ENCODE measurements around the gene BPI.
"Not testable (repeated sequence)": the region's sequence is repeated elsewhere in the genome, so short reads cannot be mapped to it uniquely, and the experiment has no call there.

Gene BPI

GRCh38 chr20:38278763-38279162 lies 25.2 kb upstream of the BPI start:
- no peak for DNase-seq

DNA sequence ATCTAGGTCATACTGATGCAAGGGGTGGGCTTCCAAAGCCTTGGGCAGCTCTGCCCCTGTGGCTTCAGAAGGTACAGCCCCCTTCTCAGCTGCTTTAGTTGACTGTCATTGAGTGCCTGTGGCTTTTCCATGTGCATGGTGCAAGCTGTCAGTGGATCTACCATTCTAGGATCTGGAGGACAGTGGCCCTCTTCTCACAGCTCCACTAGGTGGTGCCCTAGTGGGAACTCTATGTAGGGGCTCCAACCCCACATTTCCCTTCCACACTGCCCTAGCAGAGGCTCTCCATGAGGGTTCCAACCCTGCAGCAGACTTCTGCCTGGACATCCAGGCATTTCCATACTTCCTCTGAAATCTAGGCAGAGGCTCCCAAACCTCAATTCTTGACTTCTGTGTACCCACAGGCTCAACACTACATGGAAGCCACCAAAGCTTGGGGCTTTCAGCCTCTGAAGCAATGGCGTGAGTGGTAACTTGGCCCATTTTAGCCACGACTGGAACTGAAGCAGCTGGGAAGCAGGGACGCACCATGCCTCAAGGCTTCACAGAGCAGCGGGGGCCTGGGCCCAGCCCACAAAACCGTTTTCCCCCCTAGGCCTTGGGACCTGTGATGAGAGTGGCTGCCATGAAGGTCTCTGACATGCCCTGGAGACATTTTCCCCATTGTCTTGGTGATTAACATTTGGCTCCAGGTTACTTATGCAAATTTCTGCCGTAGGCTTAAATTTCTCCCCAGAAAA lies 22.6 kb upstream of the BPI start:
- not testable (repeated sequence) for DNase-seq

- DNase-seq: no peak
Observed at GRCh38 chr20:38283236-38283635, 20.7 kb upstream of the BPI start.

- not testable (repeated sequence) for DNase-seq
Observed at GRCh38 chr20:38284066-38284650, 19.8 kb upstream of the BPI start.

- no peak for DNase-seq
Observed at GRCh38 chr20:38284893-38285444, 19.0 kb upstream of the BPI start.

GRCh38 chr20:38286586-38287531 lies 17.1 kb upstream of the BPI start:
- DNase-seq: no peak

GRCh38 chr20:38290829-38291814 lies 12.8 kb upstream of the BPI start:
- DNase-seq: no peak

- DNase-seq: no peak
Observed at GRCh38 chr20:38291966-38292365, 12.0 kb upstream of the BPI start.

GRCh38 chr20:38293491-38294065 lies 10.4 kb upstream of the BPI start:
- DNase-seq: no peak

DNA sequence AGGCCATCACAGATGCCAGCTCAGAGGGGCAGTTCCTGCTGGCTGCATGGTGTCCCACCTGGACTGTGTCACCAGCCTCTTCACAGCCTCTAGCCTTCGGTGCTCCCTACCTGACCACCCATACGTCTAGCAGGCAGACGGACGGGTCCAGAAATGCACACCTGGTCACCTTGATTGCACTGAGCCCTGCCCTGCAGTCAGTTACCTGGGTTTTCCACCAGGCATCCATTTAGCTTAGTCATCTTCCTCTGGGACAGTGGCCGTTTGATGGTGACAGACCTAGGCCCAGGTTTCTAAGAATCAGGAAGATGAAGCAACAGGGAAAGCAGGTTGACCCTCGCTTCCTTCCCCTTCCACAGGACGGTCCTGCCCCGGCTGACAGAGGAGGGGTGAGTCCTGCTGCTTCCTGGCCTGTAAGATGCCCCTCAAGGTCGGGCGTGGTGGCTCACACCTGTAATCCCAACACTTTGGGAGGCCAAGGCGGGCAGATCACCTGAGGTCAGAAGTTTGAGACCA lies 9.8 kb upstream of the BPI start:
- no peak for DNase-seq

- no peak for DNase-seq
Observed at GRCh38 chr20:38295811-38296210, 8.1 kb upstream of the BPI start.

DNA sequence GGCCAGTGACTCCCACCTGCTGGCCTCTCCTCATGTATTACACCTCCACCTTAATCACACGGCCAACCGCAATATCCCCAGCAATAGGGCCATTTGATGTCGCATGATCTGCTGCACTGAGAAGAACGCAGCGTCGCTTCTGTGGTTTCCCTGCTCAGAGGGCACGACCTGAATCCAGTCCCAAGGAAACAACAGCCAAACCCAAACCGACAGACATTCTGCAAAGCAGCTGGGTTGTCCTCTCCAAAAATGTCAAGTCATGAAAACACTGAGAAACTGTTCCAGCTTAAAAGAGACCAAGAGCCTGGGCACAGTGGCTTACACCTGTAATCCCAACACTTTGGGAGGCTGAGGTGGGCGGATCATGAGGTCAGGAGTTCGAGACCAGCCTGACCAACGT lies 7.5 kb upstream of the BPI start:
- DNase-seq: no peak

GRCh38 chr20:38297916-38298674 lies 5.9 kb upstream of the BPI start:
- no peak for DNase-seq

DNA sequence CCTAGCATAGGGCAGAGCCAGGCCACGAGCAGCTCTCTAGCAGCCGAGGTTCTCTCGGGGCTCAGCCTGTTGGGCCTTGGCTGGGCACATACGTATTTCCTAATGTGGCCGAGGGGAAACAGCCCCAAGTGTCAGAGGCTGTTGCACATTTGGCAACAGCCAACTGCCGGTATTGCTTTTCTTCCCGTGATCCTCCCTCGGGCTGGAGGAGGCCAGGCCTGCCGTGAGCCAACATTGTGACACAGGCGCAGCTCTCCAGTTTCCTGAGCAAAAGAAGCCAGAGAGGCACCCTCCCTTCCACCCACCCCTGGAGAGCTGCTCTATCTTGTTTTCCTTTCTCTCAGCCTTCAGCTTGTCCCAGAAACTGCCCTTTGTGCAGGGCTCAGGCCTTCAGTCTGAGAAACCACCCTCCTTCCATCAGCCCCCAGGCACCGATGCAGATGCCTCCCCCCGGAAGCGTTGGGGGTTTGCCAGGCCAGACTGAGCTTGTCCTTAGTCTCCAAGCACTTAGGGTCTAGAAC lies 5.1 kb upstream of the BPI start:
- DNase-seq: no peak

- DNase-seq: no peak
Observed at GRCh38 chr20:38299963-38300362, 4.0 kb upstream of the BPI start.

GRCh38 chr20:38300438-38300837 lies 3.5 kb upstream of the BPI start:
- no peak for DNase-seq

DNA sequence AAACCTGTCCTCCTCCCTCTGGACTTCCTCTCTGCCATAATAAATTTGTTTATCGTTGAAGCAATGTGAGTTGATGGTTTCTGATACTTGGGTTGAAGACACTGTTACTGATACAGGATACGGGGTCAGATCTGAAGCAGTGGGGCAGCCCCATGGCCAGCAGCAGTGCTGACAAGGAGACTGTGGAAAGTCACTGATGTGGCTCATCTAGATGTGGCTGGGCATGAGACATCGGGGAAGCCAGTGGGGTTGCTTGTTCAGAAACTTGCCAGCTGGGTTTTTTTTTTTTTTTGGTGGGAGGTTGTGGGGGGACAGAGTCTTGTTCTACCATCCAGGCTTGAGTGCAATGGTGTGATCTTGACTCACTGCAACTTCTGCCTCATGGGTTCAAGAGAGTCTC lies 2.6 kb upstream of the BPI start:
- DNase-seq: no peak

- no peak for DNase-seq
Observed at GRCh38 chr20:38302786-38303185, 1.2 kb upstream of the BPI start.

DNA sequence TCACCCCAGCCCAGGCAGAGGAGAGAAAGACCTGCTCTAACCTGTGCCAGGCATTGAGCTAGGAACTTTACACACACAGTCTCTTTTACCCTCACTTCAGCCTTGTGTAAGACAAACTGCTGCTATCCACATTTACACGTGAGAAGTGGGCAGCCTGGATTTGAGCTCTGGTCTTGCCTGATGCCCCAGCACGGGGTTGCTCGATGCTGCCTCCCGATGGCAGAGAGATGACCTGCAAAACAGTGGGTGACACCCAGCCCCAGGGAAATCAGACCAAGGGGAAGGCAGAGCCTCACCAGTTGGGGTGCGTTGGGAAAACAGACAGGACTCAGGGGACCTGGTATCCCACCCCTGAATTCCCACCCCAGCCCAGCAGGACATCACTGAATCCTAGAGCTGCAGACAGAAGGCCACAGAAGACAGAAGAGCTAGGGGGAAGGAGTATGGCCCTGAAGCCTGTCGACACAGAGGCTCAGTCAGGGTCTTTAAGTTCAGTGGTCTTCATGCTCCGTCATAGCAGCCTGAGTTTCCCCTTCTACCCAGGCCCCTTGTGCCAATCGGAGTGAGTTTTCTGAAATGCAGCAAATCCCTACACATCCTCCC lies 990 bp downstream of the BPI start:
- no peak for DNase-seq

GRCh38 chr20:38305541-38305940 lies 1.6 kb downstream of the BPI start:
- DNase-seq: no peak
